Fibroblast of villous mesenchyme (primary cell): ENCODE results near the gene PLXNA4. TPM values are rescaled to one million over a fixed set of nuclear protein-coding genes. Genes with fewer than 3 reads are reported as not detected.
A peak's percentile ranks its signal among the peaks of the same experiment; 100 is the strongest.

Source experiments
- DNase-seq: peaks from one replicate; pipeline ENCODE4 v3.0.0-alpha.2; 2010; ENCODE audit warnings: low read depth
- H3K4me3 ChIP-seq: 2 replicates; pipeline ENCODE4 v1.5.1; 2011; ENCODE audit warnings: low read depth, mild to moderate bottlenecking, low read length
- total RNA-seq: library from RNA; depleted of rRNA; stranded (reverse); fragments of >200 nt; gene quantifications from 2 replicates; pipeline ENCODE4 v1.2.3, GENCODE V29; 2012
- TF ChIP-seq, protein P1 (sequence below): IDR thresholded peaks from 2 replicates; pipeline ENCODE4 v1.5.1; 2012; ENCODE audit warnings: low read depth, mild to moderate bottlenecking, low read length; ENCODE audit not compliant: insufficient read depth

The PLXNA4 gene
- total RNA-seq, 1 donor: not detected

DNA sequence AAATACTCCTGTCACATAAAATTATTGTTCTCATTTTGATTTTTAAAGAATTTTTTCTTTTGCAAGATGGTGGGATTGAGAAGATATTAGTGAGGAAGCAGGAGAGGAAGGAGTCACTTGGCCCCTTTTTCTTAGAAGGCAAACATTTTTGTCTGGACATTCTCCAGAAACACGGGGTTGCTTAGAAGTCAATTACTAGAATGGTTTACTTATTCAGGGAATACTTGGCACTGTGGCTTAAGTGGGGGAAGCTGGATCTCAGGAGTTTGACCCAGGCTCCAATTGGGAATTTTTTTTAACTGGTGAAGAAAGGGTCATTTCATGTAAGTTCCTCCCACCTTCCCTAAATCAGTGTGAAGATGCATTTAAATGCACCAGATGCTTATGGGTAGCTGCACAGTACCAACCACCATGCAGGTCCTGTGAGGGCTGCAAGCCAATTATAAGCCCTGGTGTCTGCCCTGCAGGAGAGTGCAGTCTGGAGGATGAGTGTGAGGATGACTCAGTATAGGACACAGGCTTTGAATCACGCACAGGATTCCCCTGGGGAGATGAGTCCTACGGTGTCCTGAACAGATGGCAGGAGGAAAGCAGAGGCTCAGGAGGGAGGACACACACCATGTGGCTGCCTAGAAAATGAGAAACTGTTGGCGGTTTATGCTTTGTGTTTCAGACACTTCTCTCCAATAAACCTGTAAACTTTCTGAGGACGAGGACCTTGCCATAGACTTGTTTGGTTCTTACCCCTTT, 299.1 kb downstream of the PLXNA4 start:
- TF ChIP-seq, protein P1, sequence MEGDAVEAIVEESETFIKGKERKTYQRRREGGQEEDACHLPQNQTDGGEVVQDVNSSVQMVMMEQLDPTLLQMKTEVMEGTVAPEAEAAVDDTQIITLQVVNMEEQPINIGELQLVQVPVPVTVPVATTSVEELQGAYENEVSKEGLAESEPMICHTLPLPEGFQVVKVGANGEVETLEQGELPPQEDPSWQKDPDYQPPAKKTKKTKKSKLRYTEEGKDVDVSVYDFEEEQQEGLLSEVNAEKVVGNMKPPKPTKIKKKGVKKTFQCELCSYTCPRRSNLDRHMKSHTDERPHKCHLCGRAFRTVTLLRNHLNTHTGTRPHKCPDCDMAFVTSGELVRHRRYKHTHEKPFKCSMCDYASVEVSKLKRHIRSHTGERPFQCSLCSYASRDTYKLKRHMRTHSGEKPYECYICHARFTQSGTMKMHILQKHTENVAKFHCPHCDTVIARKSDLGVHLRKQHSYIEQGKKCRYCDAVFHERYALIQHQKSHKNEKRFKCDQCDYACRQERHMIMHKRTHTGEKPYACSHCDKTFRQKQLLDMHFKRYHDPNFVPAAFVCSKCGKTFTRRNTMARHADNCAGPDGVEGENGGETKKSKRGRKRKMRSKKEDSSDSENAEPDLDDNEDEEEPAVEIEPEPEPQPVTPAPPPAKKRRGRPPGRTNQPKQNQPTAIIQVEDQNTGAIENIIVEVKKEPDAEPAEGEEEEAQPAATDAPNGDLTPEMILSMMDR: no peak
- no peak for DNase-seq
- H3K4me3 ChIP-seq: no peak overlapping the region

DNA sequence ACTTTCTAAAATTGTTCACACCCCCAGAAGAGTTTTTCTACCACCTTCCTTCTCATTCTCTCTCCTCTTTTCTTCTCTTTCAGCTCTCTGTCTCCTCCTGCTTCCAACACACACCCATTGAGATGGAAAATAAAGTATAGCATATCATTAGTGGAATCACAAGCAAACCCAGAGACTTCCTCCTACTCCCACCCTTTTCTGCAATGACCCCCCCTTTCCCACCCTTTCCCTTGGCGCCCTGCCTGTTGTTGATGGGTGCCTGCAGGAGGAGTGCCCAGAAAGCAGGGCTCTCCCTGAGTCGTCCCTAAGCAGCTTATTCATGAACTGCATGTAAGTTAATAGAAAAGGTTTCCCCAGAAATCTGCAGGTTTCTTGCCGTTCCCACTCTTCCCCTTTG, 300.0 kb downstream of the PLXNA4 start:
- TF ChIP-seq, protein P1: no peak
- no peak overlapping the region for H3K4me3 ChIP-seq
- DNase-seq: no peak

DNA sequence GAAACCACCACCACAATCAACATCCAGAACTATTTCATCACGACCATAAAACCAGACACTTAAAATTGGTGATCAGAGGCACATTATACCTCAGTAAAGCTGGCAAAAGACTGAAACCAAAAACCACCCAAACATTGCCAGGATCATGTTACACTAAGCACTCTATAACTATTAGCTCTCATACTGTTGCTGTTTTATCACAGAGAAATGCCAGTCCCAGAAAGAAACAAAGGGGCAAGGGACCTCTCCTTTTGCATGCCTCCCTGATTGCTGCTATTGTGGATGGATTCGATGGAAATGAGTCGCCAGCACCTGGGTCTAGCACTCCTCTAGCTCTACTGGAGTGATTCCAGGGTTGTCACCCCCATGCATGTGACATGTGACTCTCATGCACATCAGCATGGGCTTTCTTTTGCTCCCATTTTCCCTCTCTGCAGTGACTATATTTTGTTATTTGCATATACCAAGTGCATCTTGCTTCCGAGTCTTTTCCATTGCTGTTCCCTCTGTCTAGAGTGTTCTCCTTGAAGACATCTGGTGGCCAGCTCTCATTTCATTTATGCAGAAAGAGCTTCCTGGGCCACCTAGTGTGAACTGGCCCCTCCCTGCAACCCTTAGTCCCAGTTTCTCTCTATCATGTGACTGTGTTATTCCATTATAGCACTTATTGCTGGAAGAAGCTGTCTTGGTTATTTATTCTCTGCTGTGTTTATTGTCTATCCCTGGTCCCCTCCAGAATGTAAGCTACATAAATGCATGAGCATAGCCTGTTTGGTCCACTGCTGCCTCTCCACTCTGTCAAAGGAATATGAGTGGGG, 300.6 kb downstream of the PLXNA4 start:
- DNase-seq: no peak

DNA sequence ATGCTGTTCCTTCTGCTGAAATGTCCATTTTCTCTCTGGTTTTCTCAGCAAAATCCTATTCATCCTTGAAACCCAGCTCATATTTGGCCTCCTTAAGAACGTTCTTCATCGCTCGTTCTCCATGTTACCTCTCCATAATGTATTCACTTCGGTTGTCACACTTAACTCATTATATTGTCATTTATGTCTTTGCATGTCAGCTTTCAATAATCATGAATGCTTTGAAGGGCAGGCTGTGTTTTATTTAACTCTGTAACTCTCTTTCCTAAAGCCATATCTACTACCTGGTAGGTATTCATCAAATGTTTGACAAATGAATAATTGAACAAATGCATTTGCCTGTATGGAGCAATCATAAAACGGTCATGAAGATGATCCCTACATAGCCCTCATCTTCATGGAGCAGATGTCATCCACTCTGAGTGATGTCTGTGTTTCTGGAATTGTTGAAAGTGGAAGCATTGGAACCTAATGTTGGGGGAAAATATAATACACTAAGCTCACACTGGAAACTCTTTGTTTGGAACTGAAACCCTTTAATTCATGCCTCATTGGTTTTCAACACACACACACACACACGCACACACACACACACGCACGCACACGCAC, 303.4 kb downstream of the PLXNA4 start:
- TF ChIP-seq, protein P1: no peak
- no peak overlapping the region for H3K4me3 ChIP-seq
- no peak for DNase-seq

More for the DNA sequence above, 300.6 kb downstream of the PLXNA4 start:
- TF ChIP-seq, protein P1: no peak
- H3K4me3 ChIP-seq: no peak overlapping the region

DNA sequence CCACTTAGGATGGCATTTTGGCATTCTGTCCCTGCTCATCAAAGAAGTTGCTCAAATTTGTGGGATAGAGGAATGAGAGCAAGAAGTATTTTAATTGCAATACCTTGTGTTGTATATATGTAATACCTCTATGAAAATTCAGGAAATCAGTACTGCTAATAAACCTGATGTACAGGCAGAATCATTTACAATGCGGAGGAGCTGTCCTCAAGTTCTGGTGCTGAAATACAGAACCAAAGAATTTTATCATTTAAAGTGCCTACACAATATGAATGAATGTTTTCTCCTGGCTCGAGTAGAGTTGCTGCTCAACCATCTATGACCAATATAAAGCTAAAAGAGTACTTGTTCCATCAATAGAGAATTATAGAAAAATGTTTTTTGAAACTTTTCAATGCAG, 305.8 kb downstream of the PLXNA4 start:
- H3K4me3 ChIP-seq: no peak overlapping the region
- peak; percentile 17 for DNase-seq
- TF ChIP-seq, protein P1: no peak

DNA sequence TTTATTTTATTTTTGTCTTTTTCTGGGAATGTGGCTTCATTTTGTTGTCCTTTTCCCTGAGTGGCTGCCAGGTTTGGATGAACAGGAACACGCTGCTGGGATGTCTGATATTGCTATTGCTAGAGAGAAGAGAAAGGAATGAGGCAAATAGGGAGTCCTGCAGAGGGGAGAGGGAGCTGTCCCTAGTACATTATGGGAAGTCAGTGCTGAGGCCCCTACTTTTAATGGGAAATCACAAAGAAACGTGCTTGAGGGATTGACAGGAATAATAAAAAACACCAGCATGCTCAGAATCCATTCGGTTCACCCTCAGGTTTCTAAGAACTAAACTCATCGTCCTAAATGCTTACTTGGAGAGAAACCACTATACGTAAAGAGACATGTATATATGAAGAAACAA, 306.6 kb downstream of the PLXNA4 start:
- no peak for DNase-seq
- TF ChIP-seq, protein P1: no peak
- H3K4me3 ChIP-seq: no peak overlapping the region
